SK-N-SH treated with all-trans-retinoic acid at 6 μM for 48 hours (cell line): Measurements from ENCODE around the gene PRDM10.

ENCODE experiments used
- ATAC-seq: fragments of 200-7000 bp; cut with Tn5 transposase; 3 replicates; pipeline ENCODE4 v1.9.1; 2020; ENCODE audit warnings: mild to moderate bottlenecking, moderate library complexity
- CSDC2 ChIP-seq: fragments of 250-450 bp; sonication (Bioruptor Pico); IDR thresholded peaks from 2 replicates; pipeline ENCODE4 v1.5.0; 2020; ENCODE audit warnings: mild to moderate bottlenecking, moderate library complexity
- ESRRG ChIP-seq: fragments of 250-450 bp; sonication (Bioruptor Pico); IDR thresholded peaks from 2 replicates; pipeline ENCODE4 v1.6.1; 2021; ENCODE audit warnings: mild to moderate bottlenecking
- ISL1 ChIP-seq: fragments of 250-450 bp; sonication (Bioruptor Pico); IDR thresholded peaks from 2 replicates; pipeline ENCODE4 v2.1.2; 2022; ENCODE audit warnings: mild to moderate bottlenecking, moderate library complexity
- OSR1 ChIP-seq: fragments of 250-450 bp; sonication (Bioruptor Pico); IDR thresholded peaks from 2 replicates; pipeline ENCODE4 v1.8.0; 2022; ENCODE audit warnings: moderate library complexity, mild to moderate bottlenecking, inconsistent platforms
- PPARA ChIP-seq: fragments of 250-450 bp; sonication (Bioruptor Pico); IDR thresholded peaks from 2 replicates; pipeline ENCODE4 v1.5.0; 2020; ENCODE audit warnings: mild to moderate bottlenecking, borderline replicate concordance
- RARB ChIP-seq: fragments of 250-450 bp; sonication (Bioruptor Pico); IDR thresholded peaks from 2 replicates; pipeline ENCODE4 v1.8.0; 2021; ENCODE audit warnings: mild to moderate bottlenecking, moderate library complexity
- TCF4 ChIP-seq: fragments of 250-450 bp; sonication (Bioruptor Pico); IDR thresholded peaks from 2 replicates; pipeline ENCODE4 v1.8.0; 2021; ENCODE audit warnings: mild to moderate bottlenecking, moderate library complexity, borderline replicate concordance
- TOX ChIP-seq: fragments of 250-450 bp; sonication (Bioruptor Pico); IDR thresholded peaks from 2 replicates; pipeline ENCODE4 v1.8.0; 2021; ENCODE audit warnings: mild to moderate bottlenecking, moderate library complexity, borderline replicate concordance
- ZC3H10 ChIP-seq: fragments of 250-450 bp; sonication (Bioruptor Pico); IDR thresholded peaks from 2 replicates; pipeline ENCODE4 v1.5.1; 2021; ENCODE audit warnings: mild to moderate bottlenecking, moderate library complexity
- ZFP3 ChIP-seq: fragments of 250-450 bp; sonication (Bioruptor Pico); IDR thresholded peaks from 2 replicates; pipeline ENCODE4 v1.5.0; 2020; ENCODE audit warnings: mild to moderate bottlenecking, moderate library complexity
- ZFP30 ChIP-seq: fragments of 450-650 bp; formaldehyde crosslinking; IDR thresholded peaks from 2 replicates; pipeline ENCODE4 v1.5.0; 2022; ENCODE audit warnings: mild to moderate bottlenecking, moderate library complexity
- ZNF70 ChIP-seq: fragments of 450-650 bp; formaldehyde crosslinking; IDR thresholded peaks from 2 replicates; pipeline ENCODE4 v1.5.0; 2020; ENCODE audit warnings: mild to moderate bottlenecking, moderate library complexity
- ZNF8 ChIP-seq: fragments of 450-650 bp; formaldehyde crosslinking; IDR thresholded peaks from 2 replicates; pipeline ENCODE4 v1.5.0; 2020; ENCODE audit warnings: mild to moderate bottlenecking, moderate library complexity
- TF ChIP-seq, protein P1 (sequence below): fragments of 250-450 bp; sonication (Bioruptor Pico); IDR thresholded peaks from 2 replicates; pipeline ENCODE4 v1.8.0; 2020; ENCODE audit warnings: mild to moderate bottlenecking, moderate library complexity, borderline replicate concordance
- TF ChIP-seq, protein P2 (sequence below): fragments of 250-450 bp; sonication (Bioruptor Pico); IDR thresholded peaks from 2 replicates; pipeline ENCODE4 v1.5.0; 2020; ENCODE audit warnings: mild to moderate bottlenecking, moderate library complexity
- TF ChIP-seq, protein P3 (sequence below): fragments of 250-450 bp; sonication (Bioruptor Pico); IDR thresholded peaks from 2 replicates; pipeline ENCODE4 v1.8.0; 2021; ENCODE audit warnings: low read depth, mild to moderate bottlenecking, moderate library complexity, borderline replicate concordance

The PRDM10 gene

GRCh38 chr11:129852125-129852740 is 150.4 kb downstream of the PRDM10 start:
- no peak for ATAC-seq
- TF ChIP-seq ZFP3 (CRISPR knock-in tag) (no peak), ESRRG (no peak), ZNF70 (no peak), ZFP30 (no peak), ISL1 (no peak), TOX (no peak), TCF4 (CRISPR knock-in tag) (no peak), RARB (CRISPR knock-in tag) (no peak), ZNF8 (CRISPR knock-in tag) (no peak), CSDC2 (CRISPR knock-in tag) (no peak), ZC3H10 (no peak), PPARA (CRISPR knock-in tag) (no peak), OSR1 (CRISPR knock-in tag) (no peak)
- TF ChIP-seq, protein P1, sequence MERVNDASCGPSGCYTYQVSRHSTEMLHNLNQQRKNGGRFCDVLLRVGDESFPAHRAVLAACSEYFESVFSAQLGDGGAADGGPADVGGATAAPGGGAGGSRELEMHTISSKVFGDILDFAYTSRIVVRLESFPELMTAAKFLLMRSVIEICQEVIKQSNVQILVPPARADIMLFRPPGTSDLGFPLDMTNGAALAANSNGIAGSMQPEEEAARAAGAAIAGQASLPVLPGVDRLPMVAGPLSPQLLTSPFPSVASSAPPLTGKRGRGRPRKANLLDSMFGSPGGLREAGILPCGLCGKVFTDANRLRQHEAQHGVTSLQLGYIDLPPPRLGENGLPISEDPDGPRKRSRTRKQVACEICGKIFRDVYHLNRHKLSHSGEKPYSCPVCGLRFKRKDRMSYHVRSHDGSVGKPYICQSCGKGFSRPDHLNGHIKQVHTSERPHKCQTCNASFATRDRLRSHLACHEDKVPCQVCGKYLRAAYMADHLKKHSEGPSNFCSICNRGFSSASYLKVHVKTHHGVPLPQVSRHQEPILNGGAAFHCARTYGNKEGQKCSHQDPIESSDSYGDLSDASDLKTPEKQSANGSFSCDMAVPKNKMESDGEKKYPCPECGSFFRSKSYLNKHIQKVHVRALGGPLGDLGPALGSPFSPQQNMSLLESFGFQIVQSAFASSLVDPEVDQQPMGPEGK (CRISPR knock-in tag) = no peak
- TF ChIP-seq, protein P2, sequence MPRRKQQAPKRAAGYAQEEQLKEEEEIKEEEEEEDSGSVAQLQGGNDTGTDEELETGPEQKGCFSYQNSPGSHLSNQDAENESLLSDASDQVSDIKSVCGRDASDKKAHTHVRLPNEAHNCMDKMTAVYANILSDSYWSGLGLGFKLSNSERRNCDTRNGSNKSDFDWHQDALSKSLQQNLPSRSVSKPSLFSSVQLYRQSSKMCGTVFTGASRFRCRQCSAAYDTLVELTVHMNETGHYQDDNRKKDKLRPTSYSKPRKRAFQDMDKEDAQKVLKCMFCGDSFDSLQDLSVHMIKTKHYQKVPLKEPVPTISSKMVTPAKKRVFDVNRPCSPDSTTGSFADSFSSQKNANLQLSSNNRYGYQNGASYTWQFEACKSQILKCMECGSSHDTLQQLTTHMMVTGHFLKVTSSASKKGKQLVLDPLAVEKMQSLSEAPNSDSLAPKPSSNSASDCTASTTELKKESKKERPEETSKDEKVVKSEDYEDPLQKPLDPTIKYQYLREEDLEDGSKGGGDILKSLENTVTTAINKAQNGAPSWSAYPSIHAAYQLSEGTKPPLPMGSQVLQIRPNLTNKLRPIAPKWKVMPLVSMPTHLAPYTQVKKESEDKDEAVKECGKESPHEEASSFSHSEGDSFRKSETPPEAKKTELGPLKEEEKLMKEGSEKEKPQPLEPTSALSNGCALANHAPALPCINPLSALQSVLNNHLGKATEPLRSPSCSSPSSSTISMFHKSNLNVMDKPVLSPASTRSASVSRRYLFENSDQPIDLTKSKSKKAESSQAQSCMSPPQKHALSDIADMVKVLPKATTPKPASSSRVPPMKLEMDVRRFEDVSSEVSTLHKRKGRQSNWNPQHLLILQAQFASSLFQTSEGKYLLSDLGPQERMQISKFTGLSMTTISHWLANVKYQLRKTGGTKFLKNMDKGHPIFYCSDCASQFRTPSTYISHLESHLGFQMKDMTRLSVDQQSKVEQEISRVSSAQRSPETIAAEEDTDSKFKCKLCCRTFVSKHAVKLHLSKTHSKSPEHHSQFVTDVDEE (CRISPR knock-in tag) = no peak
- TF ChIP-seq, protein P3, sequence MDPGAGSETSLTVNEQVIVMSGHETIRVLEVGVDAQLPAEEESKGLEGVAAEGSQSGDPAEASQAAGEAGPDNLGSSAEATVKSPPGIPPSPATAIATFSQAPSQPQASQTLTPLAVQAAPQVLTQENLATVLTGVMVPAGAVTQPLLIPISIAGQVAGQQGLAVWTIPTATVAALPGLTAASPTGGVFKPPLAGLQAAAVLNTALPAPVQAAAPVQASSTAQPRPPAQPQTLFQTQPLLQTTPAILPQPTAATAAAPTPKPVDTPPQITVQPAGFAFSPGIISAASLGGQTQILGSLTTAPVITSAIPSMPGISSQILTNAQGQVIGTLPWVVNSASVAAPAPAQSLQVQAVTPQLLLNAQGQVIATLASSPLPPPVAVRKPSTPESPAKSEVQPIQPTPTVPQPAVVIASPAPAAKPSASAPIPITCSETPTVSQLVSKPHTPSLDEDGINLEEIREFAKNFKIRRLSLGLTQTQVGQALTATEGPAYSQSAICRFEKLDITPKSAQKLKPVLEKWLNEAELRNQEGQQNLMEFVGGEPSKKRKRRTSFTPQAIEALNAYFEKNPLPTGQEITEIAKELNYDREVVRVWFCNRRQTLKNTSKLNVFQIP (CRISPR knock-in tag) = no peak
